NCI-H446 (cell line): ENCODE results near the gene MED27.

Source experiments
- DNase-seq, 2 experiments: peaks; one replicate each; lab custom pipeline; 2025; lab: John Stamatoyannopoulos, UW

Gene MED27

DNA sequence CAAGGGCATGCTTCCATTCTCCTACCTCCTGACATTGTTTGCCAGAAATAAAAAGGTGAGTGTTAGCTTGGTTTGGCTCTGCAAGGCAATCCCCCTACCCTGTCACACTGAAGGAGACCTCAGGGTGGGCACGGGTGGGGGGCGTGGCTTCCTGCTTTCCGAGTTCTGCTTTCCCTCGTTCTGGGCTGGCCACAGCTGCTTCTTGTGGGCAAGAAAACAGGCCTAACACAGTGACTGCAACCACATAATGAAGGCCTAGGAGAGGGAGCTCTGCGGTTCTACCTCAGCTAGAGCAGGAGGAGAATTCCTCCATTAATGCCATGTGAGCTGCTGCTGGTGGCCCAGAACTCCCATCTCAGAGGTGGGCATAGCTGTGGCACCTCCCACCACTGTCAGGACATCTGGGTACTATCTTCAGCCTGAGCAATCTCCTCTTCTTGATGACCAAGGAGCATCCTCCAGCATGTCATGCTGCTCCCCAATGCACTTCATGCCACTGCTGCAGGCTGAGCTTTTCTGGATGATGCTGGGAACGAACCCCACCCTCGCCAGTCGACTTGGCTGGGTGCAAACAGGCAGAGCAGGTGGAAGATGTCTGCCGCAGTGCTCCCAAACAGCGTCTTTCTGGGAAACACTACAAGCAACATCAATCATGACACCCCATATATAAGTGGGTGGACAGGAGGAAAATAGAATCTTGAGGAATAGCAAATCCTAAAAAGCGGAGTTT lies 200.3 kb downstream of the MED27 start:
- DNase-seq: no peak

DNA sequence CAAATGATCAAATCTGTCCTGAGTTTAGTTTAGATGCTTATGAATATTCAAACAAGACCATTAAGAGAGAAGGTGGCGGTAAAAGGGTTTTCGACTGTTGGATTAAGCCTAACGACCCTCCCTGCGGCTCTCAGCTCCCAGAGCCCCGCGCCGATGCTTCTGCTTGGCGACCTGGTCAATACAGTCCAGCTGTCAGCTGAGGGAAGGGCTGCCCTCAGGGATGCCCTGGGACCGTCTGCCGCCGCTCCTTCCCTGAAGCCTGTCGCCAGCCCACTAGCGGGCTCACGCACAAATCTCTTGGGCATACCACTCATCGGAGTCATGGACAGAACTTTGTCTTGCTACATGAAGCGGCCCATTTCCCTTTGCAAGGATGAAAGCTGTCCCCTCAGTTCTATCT lies 203.2 kb downstream of the MED27 start:
- DNase-seq: no peak

DNA sequence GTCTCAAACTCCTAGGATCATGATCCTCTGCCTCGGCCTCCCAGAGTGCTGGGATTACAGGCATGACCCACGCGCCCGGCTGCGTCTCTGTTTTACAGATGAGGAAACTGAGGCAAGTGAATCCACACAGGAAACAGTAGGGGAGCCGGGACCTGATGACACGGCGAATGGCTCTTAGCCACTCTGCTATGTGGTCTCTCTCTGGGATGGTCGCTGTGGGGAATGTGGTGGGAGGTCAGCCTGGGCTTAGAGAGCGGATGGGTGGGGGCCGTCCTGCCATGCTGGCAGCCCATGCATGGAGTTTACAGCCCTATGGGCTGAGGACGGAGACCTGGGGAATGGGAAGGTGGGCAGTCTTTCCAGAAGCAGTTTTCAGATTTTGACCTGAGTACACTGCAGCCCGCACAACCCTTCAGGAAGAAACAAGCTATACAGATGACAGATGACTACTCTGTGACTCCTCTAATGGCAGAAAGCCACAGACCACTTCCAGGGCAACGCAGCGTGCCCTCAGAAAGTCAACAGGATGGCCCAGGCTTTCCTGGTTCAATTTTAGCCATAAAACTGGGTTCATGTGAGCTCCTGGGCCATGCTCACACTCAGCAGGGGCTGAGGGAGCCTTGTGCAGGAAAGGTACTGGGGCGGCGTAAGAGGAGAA lies 203.7 kb downstream of the MED27 start:
- DNase-seq: no peak

GRCh38 chr9:131874916-131875670 lies 204.6 kb downstream of the MED27 start:
- DNase-seq: no peak

- DNase-seq: no peak
Observed at GRCh38 chr9:131874447-131874846, 205.2 kb downstream of the MED27 start.

GRCh38 chr9:131873891-131874440 lies 205.7 kb downstream of the MED27 start:
- no peak for DNase-seq

DNA sequence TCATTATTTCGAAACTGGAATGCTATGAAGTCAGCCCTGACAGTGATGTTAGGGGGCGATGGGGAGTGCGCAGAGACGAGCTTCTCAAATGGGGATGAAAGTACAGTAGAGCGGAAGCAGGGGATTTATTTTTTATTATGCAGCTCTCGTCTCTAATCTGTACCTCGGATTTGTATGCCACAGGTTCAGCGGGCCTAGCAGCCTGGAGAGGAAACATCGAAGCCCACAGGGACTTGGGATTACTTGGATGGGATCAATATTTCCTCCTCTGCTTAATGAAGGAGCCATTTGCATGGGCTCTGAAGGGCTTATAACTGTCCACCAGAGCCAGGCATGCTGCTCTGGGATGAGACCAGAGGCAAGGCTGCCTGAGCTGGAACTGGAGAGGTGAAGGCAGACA lies 206.3 kb downstream of the MED27 start:
- no peak for DNase-seq

- no peak for DNase-seq
Observed at GRCh38 chr9:131872702-131873101, 207.0 kb downstream of the MED27 start.

GRCh38 chr9:131872006-131872405 lies 207.7 kb downstream of the MED27 start:
- no peak for DNase-seq

- no peak for DNase-seq
Observed at GRCh38 chr9:131870156-131870555, 209.5 kb downstream of the MED27 start.

GRCh38 chr9:131869348-131869747 lies 210.3 kb downstream of the MED27 start:
- DNase-seq: no peak

GRCh38 chr9:131868766-131869165 lies 210.9 kb downstream of the MED27 start:
- peak; percentile 30 to 80 for DNase-seq

DNA sequence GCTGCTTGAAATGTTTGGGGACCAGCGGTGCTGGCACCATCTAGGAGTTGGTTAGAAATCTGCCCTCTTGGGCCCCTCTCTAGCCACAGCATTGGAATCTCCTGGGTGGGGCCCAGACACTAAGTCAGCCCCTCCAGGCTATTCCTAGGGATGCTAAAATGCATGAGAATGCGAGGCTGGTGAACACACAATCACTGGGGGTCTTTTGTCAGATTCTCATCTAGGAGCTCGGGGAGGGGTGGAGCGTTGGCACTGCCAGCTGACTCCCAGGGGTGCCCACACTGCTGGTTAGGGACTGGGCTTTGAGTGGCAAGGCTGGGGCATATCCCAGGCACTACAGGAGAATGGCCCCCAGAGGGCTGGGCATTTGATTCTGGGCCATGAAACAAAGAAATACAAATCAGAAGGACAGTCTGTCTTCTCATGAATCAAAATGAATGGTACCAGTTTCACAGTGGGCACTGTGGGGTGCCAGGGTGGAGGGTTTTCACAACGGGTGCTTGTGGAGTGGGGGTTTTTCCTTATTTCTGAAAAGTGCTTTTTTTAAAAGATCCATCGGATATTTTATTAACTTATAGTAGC lies 212.0 kb downstream of the MED27 start:
- no peak for DNase-seq

DNA sequence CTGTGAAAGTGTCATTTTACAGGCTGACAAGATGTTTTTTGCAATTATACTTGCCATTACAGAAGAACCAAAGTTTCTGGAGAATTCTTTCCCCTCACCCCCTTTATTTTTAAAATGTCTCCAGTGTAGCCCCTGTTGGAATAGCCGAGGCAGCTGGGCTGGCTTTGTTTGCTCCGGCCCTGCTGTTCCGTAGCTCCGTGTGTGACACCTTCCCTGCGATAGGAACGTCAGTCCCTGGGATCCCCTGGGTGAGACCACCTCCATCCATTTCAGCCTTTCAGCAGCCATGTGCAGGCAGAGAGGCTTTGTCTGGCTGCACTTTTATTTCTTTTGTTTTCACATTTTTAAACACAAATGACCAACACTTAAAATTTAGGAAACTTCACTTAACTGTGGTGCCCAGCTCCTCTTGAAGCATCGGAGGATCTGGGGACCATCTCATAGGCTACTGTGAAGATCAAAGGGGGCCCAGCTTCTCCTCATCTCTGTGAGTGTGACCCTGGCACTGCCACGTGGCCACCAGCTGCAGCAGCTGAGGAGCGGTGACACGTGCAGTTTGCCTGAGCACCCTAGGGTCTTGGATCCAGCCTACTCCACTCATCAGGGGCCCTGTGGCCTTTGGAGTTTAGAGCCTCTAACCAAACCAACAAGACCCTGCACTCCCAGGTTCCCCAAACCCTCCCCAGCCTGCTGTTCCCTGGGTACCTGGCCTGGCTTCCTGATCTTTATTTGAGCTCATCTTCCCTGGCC lies 214.0 kb downstream of the MED27 start:
- DNase-seq: no peak

DNA sequence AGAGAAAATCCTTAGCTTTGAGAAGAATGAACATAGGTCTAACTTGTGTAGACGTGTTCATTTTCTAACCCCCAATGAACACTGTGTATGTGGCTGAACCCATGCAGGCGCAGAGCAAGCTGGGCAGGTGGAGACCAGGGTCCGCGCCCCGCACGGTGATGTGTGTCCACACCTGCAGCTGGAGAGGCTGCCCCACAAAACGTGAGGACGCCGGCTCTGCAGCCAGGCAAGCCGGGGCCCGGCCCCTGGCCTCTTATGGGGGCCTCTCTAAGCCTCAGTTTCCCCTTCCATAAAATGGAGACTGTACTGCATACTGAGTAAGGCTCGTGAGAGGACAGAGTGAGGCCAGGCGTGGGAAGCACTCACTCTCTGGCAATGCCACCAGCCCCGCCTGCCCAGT lies 215.1 kb downstream of the MED27 start:
- DNase-seq: no peak

DNA sequence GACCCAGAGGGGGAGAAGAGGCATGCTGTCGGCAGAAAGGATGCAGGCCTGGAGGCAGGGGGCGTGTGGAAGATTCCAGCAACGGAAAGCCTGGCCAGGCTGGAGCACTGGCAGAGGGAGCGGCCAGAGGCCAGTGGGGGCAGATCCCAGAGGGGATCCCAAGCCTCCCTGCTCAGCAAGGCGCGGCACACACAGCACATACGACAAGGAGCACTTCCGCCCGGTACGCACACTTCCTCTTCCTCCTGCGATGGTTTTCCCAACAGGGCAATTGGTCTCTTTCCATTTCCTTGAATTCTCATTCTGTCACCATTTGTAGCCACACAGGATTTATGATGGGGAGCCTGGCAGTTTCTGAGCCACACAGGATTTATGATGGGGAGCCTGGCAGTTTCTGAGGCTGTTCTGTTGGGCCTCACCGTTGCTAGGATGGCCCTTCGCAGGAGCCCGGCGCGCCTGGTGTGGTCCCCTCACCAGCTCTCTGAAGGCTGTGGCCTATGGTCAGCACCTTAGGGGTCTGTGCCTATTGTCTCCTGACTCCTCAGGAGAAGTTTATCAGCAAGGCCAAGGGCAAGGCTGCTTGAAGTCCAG lies 216.3 kb downstream of the MED27 start:
- DNase-seq: no peak

DNA sequence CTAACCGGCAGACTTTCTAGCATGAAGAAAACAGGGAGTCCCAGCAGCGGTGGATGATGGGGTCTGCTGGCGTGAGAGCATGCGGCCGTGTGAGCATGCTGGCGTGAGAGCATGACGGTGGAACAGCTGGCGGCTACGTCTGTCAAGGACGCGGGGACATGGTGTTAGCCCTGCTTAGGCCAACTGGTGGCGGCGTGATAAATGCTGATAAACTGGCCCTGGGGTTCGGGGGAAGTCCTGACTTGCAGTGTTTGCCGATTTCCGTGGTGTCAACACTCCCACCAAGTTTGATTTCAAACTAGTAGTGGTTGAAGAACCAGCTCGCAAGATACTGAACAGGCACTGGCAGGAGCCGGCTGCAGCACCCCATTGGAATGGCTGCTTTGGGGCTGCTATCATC lies 217.4 kb downstream of the MED27 start:
- no peak for DNase-seq

- no peak for DNase-seq
Observed at GRCh38 chr9:131860430-131860829, 219.2 kb downstream of the MED27 start.

DNA sequence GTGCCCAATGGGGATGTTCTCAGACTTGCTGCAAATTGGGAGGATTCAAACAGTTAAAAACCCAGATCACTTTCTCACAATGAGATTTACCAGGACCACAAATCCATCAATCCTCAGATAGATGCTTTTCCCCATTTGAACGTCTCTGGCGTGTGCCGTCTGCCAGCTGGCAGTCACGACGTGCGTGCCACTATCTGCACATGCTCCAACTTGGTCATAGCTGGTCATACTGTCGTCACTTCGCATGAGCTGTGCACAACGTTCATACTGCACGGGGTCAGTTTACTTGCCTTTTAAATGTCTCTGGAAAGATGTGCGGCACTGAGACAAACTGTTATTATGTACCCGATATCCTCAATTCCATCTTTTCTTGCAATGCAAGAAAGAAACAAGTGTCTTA lies 221.5 kb downstream of the MED27 start:
- DNase-seq: no peak

GRCh38 chr9:131856105-131856504 lies 223.6 kb downstream of the MED27 start:
- DNase-seq: no peak

- DNase-seq: peak in 1 of 2 experiments; percentile 23
Observed at GRCh38 chr9:131854896-131855613, 224.6 kb downstream of the MED27 start.
